ENCODE measurements around the gene MAPK9. TPM values are rescaled to one million over a fixed set of nuclear protein-coding genes. Genes with fewer than 3 reads are reported as not detected.

The MAPK9 gene
- total RNA-seq, 4 donors from 2014 or later: 17.6 to 21.8 (median 19.5) TPM

DNA sequence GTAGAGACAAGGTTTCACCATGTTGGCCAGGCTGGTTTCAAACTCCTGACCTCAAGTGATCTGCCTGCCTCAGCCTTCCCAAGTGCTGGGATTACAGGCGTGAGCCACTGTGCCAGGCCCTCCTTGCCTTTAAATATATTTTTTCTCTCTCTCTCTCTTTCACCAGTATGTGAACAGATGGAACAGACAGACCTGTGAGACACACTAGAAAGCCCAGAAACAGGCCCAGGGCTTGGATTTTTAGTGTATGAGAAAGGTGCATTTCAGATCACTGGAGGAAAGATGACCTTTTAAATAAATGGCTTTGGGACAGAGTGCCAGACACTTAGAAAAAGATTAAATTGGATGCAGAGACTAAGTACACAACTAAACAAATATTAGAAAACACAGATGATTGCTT lies 86.0 kb downstream of the MAPK9 start:
- no peaks in the 10 kb centered on the region for H3K9me3 ChIP-seq
- no peak for DNase-seq (ENCODE audit: low spot score in 2 of 2)
- H3K4me3 ChIP-seq: no peak overlapping the region
- H3K36me3 ChIP-seq: no peaks in the 10 kb centered on the region
- WGBS: 81% methylated on average over 1 of the region's 1 CpG
- H3K27me3 ChIP-seq: peaks cover 22% of the 10 kb centered on the region
- TF ChIP-seq POLR2AphosphoS5 (IDR thresholded peaks at IDR 0.05) (no peak), EP300 (IDR thresholded peaks at IDR 0.05) (no peak)
- H3K4me1 ChIP-seq: peaks cover 14% of the 10 kb centered on the region
- H3K27ac ChIP-seq: no peak overlapping the region

GRCh38 chr5:180204276-180204819 lies 87.5 kb downstream of the MAPK9 start:
- DNase-seq (ENCODE audit: low spot score in 2 of 2): no peak
- Histone ChIP-seq H3K9me3 (no peaks in the 10 kb centered on the region), H3K4me3 (no peak overlapping the region), H3K27ac (no peak overlapping the region), H3K4me1 (peaks cover 13% of the 10 kb centered on the region), H3K36me3 (no peaks in the 10 kb centered on the region), H3K27me3 (peaks cover 24% of the 10 kb centered on the region)
- WGBS: 59% methylated on average over 1 of the region's 1 CpG
- no peak for TF ChIP-seq POLR2A (IDR thresholded peaks at IDR 0.05)
- TF ChIP-seq CTCF (IDR thresholded peaks at IDR 0.05): no peak
- no peak for TF ChIP-seq EP300 (IDR thresholded peaks at IDR 0.05)
- TF ChIP-seq POLR2AphosphoS5 (IDR thresholded peaks at IDR 0.05): no peak

GRCh38 chr5:180202939-180203573 lies 88.8 kb downstream of the MAPK9 start:
- H3K36me3 ChIP-seq: no peaks in the 10 kb centered on the region
- peaks cover 4% of the 10 kb centered on the region for H3K4me1 ChIP-seq
- no peak overlapping the region for H3K27ac ChIP-seq
- WGBS: 75% methylated on average over 8 of the region's 8 CpGs
- no peak for TF ChIP-seq POLR2A (IDR thresholded peaks at IDR 0.05)
- H3K9me3 ChIP-seq: no peaks in the 10 kb centered on the region
- DNase-seq (ENCODE audit: low spot score in 2 of 2): no peak
- H3K4me3 ChIP-seq: no peak overlapping the region
- peaks cover 28% of the 10 kb centered on the region for H3K27me3 ChIP-seq

DNA sequence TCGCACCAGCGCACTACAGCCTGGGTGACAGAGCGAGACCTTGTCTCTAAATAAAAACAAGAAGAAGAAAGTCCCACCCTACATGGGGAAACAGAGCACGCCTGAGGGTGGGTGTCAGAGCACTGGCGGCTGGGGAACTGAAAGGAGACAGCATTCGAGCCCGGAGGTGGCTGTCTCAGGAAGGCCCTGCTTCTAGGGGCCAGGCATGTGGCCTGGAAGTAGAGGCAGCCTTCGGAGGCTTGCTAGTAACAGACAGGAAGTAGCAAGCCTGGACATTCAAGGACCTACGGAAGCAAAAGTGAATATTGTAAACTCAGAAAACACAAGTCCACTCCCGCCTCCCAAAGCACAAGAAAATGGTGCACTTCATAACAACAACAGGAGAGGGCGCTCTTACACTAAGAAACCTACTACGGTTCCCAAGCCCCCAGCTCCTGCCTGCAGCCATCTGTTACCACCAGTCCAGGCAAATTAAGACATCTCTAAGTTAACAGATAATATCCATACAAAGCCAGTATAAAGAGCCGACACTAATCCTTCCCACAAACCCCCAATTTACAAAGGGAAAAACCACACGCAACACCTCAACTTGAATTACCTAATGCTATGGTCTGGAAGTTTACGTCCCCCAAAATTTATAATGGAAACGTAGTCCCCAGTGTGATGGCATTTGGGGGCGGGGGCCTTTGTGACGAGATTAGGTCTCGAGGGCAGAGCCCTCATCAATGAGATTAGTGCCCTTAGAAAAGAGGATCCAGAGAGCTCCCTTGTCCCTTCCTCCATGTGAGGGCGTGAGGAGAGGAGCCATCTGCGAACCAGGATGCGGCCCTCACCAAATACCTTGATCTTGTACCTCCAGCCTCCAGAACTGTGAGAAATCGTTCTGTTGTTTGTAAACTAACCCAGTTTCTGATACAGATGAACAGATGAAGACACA lies 90.6 kb downstream of the MAPK9 start:
- no peak for TF ChIP-seq CTCF (IDR thresholded peaks at IDR 0.05)
- no peak for TF ChIP-seq POLR2A (IDR thresholded peaks at IDR 0.05)
- no peak for TF ChIP-seq POLR2AphosphoS5 (IDR thresholded peaks at IDR 0.05)
- no peak for TF ChIP-seq EP300 (IDR thresholded peaks at IDR 0.05)
- Histone ChIP-seq H3K27ac (no peak overlapping the region), H3K27me3 (peaks cover 21% of the 10 kb centered on the region), H3K36me3 (no peaks in the 10 kb centered on the region), H3K4me1 (no peaks in the 10 kb centered on the region), H3K4me3 (no peak overlapping the region), H3K9me3 (no peaks in the 10 kb centered on the region)
- no peak for DNase-seq (ENCODE audit: low spot score in 2 of 2)
- WGBS: 75% methylated on average over 23 of the region's 23 CpGs

DNA sequence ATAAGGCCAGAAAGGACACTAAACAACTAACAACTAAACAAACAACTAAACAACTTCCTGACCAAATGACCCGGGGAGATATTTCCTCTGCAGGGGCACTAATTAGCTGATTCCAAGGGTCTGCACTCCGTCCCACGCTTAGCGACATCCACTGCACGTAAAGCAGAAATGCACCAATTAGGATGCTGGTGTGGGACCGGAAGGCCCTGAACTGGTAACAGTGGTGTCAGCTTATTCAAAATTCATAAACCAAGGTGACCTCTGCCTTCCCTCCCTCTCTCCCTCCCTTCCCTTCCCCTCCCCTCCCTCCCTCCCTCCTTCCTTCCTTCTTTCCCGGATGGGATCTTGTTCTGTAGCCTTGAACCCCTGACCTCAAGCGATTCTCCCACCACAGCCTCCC lies 92.5 kb downstream of the MAPK9 start:
- 59% methylated on average over 8 of the region's 8 CpGs for WGBS
- TF ChIP-seq EP300 (IDR thresholded peaks at IDR 0.05) (no peak), POLR2A (IDR thresholded peaks at IDR 0.05) (no peak)
- H3K27me3 ChIP-seq: peaks cover 21% of the 10 kb centered on the region

GRCh38 chr5:180198208-180198607 lies 93.7 kb downstream of the MAPK9 start:
- no peaks in the 10 kb centered on the region for H3K36me3 ChIP-seq
- H3K4me1 ChIP-seq: no peaks in the 10 kb centered on the region
- TF ChIP-seq POLR2A (IDR thresholded peaks at IDR 0.05) (no peak), EP300 (IDR thresholded peaks at IDR 0.05) (no peak), POLR2AphosphoS5 (IDR thresholded peaks at IDR 0.05) (no peak), CTCF (IDR thresholded peaks at IDR 0.05) (no peak)
- DNase-seq (ENCODE audit: low spot score in 2 of 2): peak in 1 of 2 donors; percentile 15
- 100% methylated on average over 4 of the region's 4 CpGs for WGBS
- no peak overlapping the region for H3K4me3 ChIP-seq
- H3K27me3 ChIP-seq: peaks cover 21% of the 10 kb centered on the region
- no peaks in the 10 kb centered on the region for H3K9me3 ChIP-seq
- no peak overlapping the region for H3K27ac ChIP-seq

More for the DNA sequence above, 92.5 kb downstream of the MAPK9 start:
- Histone ChIP-seq H3K4me1 (no peaks in the 10 kb centered on the region), H3K36me3 (no peaks in the 10 kb centered on the region), H3K27ac (no peak overlapping the region), H3K9me3 (no peaks in the 10 kb centered on the region), H3K4me3 (no peak overlapping the region)
- peak in 1 of 2 donors; percentile 16 for DNase-seq (ENCODE audit: low spot score in 2 of 2)

Measured in suprapubic skin (tissue), 4 donors.